GM23248 (cell line): ENCODE measurements around the gene FAT1.

Experiments used
- EZH2 ChIP-seq: fragments of 200-600 bp; sonication (generic); IDR thresholded peaks from 2 replicates; pipeline ENCODE4 v1.6.1; 2018; ENCODE audit warnings: antibody characterized with exemption, mild to moderate bottlenecking; ENCODE audit not compliant: insufficient read depth, poor library complexity, severe bottlenecking
- EZH2phosphoT487 ChIP-seq: fragments of 200-600 bp; sonication (generic); IDR thresholded peaks from 2 replicates; pipeline ENCODE4 v1.6.1; 2018; ENCODE audit warnings: antibody characterized with exemption, moderate library complexity, mild to moderate bottlenecking, low read depth; ENCODE audit not compliant: insufficient read depth

GRCh38 chr4:186599483-186599882 lies 124.2 kb downstream of the FAT1 start:
- no peak for TF ChIP-seq EZH2phosphoT487
- no peak for TF ChIP-seq EZH2
